OCI-LY7 (cell line): ENCODE measurements around the gene VEGFA.

Experiments
- CTCF ChIP-seq: fragments of 200-600 bp; sonication (generic); conservative IDR thresholded peaks from 2 replicates; pipeline ENCODE4 v1.5.1; 2014; ENCODE audit warnings: mild to moderate bottlenecking, antibody characterized with exemption, low read length, moderate library complexity, mixed read lengths
- EZH2phosphoT487 ChIP-seq: fragments of 200-600 bp; sonication (generic); IDR thresholded peaks from 2 replicates; pipeline ENCODE4 v1.6.1; 2018; ENCODE audit warnings: low read depth, borderline replicate concordance, mild to moderate bottlenecking, mixed run types, antibody characterized with exemption, low read length, moderate library complexity, mixed read lengths

- TF ChIP-seq CTCF (no peak), EZH2phosphoT487 (no peak)
These were observed 33.7 kb upstream of the VEGFA start for GRCh38 chr6:43736211-43736786.
